ENCODE data around the gene GFRA1.

GFRA1 gene

DNA sequence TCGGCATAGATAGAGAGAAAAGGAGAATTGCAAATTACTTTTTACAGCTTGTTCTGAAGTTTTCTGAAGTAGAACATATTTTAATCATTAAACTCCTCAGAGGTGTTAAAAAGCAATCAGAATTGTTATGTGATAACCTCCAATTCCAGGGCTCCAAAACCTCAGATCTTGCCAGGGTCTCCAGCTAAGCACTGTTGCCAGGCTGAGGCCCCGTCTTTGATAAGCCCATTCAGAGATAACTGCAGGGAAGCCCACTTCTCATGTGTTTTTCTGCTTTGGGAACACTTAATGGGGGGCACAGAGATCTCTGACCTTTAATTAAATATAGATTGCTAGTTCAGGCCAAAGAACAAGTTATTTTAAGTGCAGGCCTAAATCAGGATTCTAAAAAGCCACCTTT lies 40.4 kb downstream of the GFRA1 start:
- DNase-seq: no peak
- H3K4me1 ChIP-seq: no peaks in the 10 kb centered on the region
- TF ChIP-seq, protein P1, sequence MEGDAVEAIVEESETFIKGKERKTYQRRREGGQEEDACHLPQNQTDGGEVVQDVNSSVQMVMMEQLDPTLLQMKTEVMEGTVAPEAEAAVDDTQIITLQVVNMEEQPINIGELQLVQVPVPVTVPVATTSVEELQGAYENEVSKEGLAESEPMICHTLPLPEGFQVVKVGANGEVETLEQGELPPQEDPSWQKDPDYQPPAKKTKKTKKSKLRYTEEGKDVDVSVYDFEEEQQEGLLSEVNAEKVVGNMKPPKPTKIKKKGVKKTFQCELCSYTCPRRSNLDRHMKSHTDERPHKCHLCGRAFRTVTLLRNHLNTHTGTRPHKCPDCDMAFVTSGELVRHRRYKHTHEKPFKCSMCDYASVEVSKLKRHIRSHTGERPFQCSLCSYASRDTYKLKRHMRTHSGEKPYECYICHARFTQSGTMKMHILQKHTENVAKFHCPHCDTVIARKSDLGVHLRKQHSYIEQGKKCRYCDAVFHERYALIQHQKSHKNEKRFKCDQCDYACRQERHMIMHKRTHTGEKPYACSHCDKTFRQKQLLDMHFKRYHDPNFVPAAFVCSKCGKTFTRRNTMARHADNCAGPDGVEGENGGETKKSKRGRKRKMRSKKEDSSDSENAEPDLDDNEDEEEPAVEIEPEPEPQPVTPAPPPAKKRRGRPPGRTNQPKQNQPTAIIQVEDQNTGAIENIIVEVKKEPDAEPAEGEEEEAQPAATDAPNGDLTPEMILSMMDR (IDR thresholded peaks at IDR 0.05): no peak
- no peak overlapping the region for H3K27ac ChIP-seq
- intact Hi-C loops (cut with DNase I; ENCODE audit: low total_unique reads): no loop called here
- H3K36me3 ChIP-seq: no peaks in the 10 kb centered on the region
- H3K9me3 ChIP-seq: no peaks in the 10 kb centered on the region
- no peak overlapping the region for H3K4me3 ChIP-seq
- H3K27me3 ChIP-seq: no peaks in the 10 kb centered on the region

DNA sequence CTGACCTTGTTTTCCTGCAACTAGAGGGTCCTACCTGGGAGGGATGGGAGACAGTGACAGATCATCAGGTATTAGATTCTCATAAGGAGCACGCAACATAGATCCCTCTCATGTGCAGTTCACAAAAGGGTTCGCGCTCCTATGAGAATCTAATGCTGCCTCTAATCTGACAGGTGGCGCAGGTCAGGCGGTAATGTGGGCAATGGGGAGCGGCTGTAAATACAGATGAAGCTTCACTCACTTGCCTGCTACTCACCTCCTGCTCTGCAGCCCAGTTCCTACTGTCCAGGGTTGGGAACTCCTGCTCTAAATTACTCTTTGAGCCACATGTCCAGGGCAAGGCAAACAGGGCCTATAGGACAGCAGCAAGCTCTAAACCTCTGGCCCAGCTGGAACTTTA lies 46.2 kb downstream of the GFRA1 start:
- Histone ChIP-seq H3K27me3 (no peaks in the 10 kb centered on the region), H3K36me3 (no peaks in the 10 kb centered on the region), H3K4me3 (no peak overlapping the region), H3K4me1 (no peaks in the 10 kb centered on the region), H3K9me3 (no peaks in the 10 kb centered on the region), H3K27ac (no peak overlapping the region)
- DNase-seq: no peak
- intact Hi-C loops (cut with DNase I; ENCODE audit: low total_unique reads): no loop called here
- TF ChIP-seq, protein P1 (IDR thresholded peaks at IDR 0.05): no peak

DNA sequence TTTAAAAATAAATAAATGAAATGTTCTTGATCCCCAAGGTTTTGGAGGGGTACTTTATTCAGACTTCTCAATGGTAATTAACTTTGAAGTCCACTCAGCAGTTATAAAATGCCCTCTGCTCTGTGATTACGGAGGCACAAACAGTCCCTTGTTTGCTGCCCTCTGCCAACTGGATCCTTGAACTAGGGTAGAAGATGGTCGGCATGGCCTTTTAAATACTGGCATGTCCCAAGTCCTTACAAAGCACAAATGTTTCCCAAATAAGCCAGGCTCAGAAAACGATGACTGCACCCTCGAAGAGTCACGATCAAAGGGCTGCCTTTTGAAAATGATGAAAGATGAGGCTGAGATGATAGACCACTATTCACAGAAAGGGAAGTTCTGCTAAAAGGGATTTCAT lies 47.0 kb downstream of the GFRA1 start:
- no peak overlapping the region for H3K27ac ChIP-seq
- intact Hi-C loops (cut with DNase I; ENCODE audit: low total_unique reads): no loop called here
- DNase-seq: no peak
- no peaks in the 10 kb centered on the region for H3K9me3 ChIP-seq
- H3K36me3 ChIP-seq: no peaks in the 10 kb centered on the region
- TF ChIP-seq, protein P1 (IDR thresholded peaks at IDR 0.05): no peak
- no peaks in the 10 kb centered on the region for H3K4me1 ChIP-seq
- no peak overlapping the region for H3K4me3 ChIP-seq
- no peaks in the 10 kb centered on the region for H3K27me3 ChIP-seq

DNA sequence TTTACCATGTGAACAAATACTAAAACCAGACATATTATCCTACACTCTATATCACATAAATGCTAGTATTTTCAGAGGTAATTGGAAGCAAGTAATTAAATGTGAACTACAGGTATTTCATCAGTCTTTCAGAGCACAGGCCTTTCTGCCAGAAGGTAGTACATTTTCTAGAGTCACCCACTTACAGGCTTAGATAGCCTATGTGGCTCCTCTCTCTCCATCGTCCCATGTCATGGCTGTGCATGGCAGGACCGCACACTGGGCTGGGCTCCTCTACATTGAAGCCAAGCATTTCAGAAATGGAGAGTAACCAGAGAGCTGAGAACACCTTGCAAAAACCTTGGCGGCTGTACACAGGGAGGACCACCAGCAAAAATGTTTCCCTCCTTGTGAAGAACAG lies 49.7 kb downstream of the GFRA1 start:
- H3K36me3 ChIP-seq: no peaks in the 10 kb centered on the region
- TF ChIP-seq, protein P1 (IDR thresholded peaks at IDR 0.05): no peak
- H3K9me3 ChIP-seq: no peaks in the 10 kb centered on the region
- no peaks in the 10 kb centered on the region for H3K27me3 ChIP-seq
- H3K4me3 ChIP-seq: no peak overlapping the region
- no peaks in the 10 kb centered on the region for H3K4me1 ChIP-seq
- no peak overlapping the region for H3K27ac ChIP-seq
- intact Hi-C loops (cut with DNase I; ENCODE audit: low total_unique reads): no loop called here
- no peak for DNase-seq

DNA sequence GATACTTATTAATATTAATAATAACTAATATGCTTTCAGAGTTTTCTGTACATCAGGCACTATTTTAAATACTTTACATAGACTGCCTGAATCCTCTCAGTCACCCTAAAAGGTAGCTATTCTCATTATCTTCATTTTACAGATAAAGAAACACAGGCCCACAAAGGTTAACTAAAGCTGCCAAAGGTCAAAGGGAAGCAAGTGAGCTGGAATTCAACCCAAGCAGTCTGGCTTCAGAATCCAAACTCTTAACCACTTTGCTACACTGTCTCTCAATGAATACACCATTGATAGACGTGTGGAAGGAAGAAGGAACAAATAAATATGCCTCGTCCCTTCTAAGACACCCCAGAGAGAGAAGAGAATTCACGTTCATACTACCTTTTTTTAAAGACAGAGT lies 52.0 kb downstream of the GFRA1 start:
- Histone ChIP-seq H3K9me3 (no peaks in the 10 kb centered on the region), H3K27me3 (no peaks in the 10 kb centered on the region), H3K36me3 (no peaks in the 10 kb centered on the region), H3K4me3 (no peak overlapping the region), H3K27ac (no peak overlapping the region), H3K4me1 (no peaks in the 10 kb centered on the region)
- TF ChIP-seq, protein P1 (IDR thresholded peaks at IDR 0.05): no peak
- no peak for DNase-seq
- intact Hi-C loops (cut with DNase I; ENCODE audit: low total_unique reads): no loop called here

DNA sequence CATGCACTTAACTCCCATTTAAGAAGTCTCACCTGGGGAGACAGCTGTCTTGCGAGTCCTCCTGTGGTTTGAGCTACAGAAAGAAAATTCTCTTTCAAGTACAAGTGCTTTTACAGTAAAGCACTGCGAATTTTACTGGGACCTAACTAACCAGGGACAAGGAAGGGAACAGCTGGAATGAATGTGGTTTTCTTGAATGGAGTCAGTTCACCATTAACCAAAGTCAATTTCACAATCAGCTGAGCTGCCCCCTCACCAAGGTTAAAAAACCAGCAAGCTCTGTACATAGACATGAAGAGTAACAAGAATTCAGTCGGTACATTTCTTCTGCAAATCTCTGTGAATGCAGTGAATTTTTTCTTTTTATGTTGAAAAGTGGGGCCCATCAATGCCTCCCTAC lies 56.3 kb downstream of the GFRA1 start:
- Histone ChIP-seq H3K4me1 (peaks cover 0 to 2% (median 0%) of the 10 kb centered on the region in 4 donors), H3K27me3 (no peaks in the 10 kb centered on the region)
- intact Hi-C loops (cut with DNase I; ENCODE audit: low total_unique reads): no loop called here

More for the DNA sequence above, 56.3 kb downstream of the GFRA1 start:
- no peak overlapping the region for H3K4me3 ChIP-seq
- H3K36me3 ChIP-seq: no peaks in the 10 kb centered on the region
- DNase-seq: no peak
- TF ChIP-seq, protein P1 (IDR thresholded peaks at IDR 0.05): no peak
- no peak overlapping the region for H3K27ac ChIP-seq
- no peaks in the 10 kb centered on the region for H3K9me3 ChIP-seq
